Measurements from ENCODE around the gene LENEP.

Gene LENEP

GRCh38 chr1:155043301-155043702 is 49.9 kb downstream of the LENEP start:
- H3K27ac ChIP-seq: no peak overlapping the region
- TF ChIP-seq CTCF (IDR thresholded peaks at IDR 0.05; ENCODE audit: low read depth, low read length): no peak
- no peak overlapping the region for H3K4me3 ChIP-seq (ENCODE audit: low read depth, low read length)

GRCh38 chr1:155043793-155044192 is 50.4 kb downstream of the LENEP start:
- Histone ChIP-seq H3K27me3 (ENCODE audit: insufficient read depth, low read depth, severe bottlenecking) (no peaks in the 10 kb centered on the region), H3K36me3 (no peaks in the 10 kb centered on the region), H3K9me3 (ENCODE audit: severe bottlenecking) (no peaks in the 10 kb centered on the region), H3K27ac (no peak overlapping the region), H3K4me3 (ENCODE audit: low read depth, low read length) (no peak overlapping the region)
- no peak for TF ChIP-seq CTCF (IDR thresholded peaks at IDR 0.05; ENCODE audit: low read depth, low read length)
- DNase-seq: no peak

More at GRCh38 chr1:155043301-155043702, 49.9 kb downstream of the LENEP start:
- no peaks in the 10 kb centered on the region for H3K9me3 ChIP-seq (ENCODE audit: severe bottlenecking)
- no peaks in the 10 kb centered on the region for H3K27me3 ChIP-seq (ENCODE audit: insufficient read depth, low read depth, severe bottlenecking)
- DNase-seq: no peak
- H3K36me3 ChIP-seq: no peaks in the 10 kb centered on the region
